AG04450 (cell line): ENCODE results near the gene SIGLEC9. TPM values are rescaled to one million over a fixed set of nuclear protein-coding genes. Genes with fewer than 3 reads are reported as not detected.

Experiments
- CTCF ChIA-PET: fragments of 300-600, 350-600 bp; formaldehyde crosslinking; extraction: SDS; loops from one replicate; lab custom pipeline; 2022; ENCODE audit warnings: antibody characterized with exemption, inconsistent platforms; lab: Charles Lee
- POLR2A ChIA-PET: fragments of 350-600 bp; formaldehyde crosslinking; extraction: SDS; loops from one replicate; lab custom pipeline; 2021; ENCODE audit warnings: antibody characterized with exemption, inconsistent platforms; lab: Yijun Ruan, JAX
- DNase-seq: peaks from one replicate; pipeline ENCODE4 v3.0.0-alpha.2; 2011; ENCODE audit warnings: low read depth, low spot score
- H3K27ac ChIP-seq: one replicate; pipeline ENCODE4 v1.5.1; 2012; ENCODE audit warnings: low read depth, low read length, control low read depth
- H3K27me3 ChIP-seq: one replicate; pipeline ENCODE4 v1.6.0; 2012; ENCODE audit warnings: low read length; ENCODE audit not compliant: control insufficient read depth, insufficient read depth
- H3K4me3 ChIP-seq: 2 replicates; pipeline ENCODE4 v1.5.1; 2011; ENCODE audit warnings: mild to moderate bottlenecking, low read depth, low read length, control low read depth
- H3K9me3 ChIP-seq: 2 replicates; pipeline ENCODE4 v1.5.1; 2012; ENCODE audit warnings: low read length; ENCODE audit not compliant: control insufficient read depth, insufficient read depth
- CTCF ChIP-seq: IDR thresholded peaks from 2 replicates; pipeline ENCODE4 v1.5.1; 2011; ENCODE audit warnings: low read depth, low read length, control low read depth, inconsistent platforms
- polyA plus RNA-seq: library from polyadenylated mRNA; depleted of rRNA; stranded (reverse); fragments of >200 nt; gene quantifications from 2 replicates; pipeline ENCODE4 v1.2.3, GENCODE V29; 2011

The SIGLEC9 gene
- polyA plus RNA-seq, 1 experiment: not detected

DNA sequence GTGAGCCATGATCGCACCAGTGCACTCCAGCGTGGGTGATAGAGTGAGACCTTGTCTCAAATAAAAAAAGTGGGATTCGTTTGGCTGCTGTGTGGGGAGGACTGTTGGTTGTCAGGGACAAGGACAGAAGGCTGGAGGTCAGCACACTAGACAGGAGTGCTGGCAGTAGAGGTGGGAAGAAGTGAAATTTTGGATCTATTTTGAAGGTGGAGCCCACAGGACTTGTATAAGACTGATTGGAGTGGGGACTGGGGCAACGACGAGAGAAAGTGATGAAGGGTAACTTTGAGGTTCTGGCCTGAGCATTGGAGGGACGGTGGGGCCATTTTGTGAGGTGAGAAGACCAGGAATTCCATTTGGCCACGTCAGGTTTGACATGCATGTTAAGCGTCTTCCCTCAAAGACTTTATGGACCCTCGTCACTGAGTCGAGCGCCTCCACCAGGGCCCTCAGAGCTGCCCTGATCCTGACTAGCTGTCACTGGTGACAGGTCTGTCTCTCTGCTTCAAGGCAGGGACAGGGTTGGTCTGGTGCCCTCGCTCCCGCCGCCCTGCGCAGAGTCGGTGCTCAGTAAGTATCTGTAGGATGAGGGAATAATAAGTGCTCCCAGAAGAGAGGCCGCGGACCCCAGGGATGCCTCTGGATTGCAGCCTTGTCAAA lies 17.2 kb upstream of the SIGLEC9 start:
- Histone ChIP-seq H3K27ac (peak overlapping the region; percentile 70), H3K27me3 (peaks cover 4% of the 10 kb centered on the region)
- POLR2A ChIA-PET: no interaction called here

DNA sequence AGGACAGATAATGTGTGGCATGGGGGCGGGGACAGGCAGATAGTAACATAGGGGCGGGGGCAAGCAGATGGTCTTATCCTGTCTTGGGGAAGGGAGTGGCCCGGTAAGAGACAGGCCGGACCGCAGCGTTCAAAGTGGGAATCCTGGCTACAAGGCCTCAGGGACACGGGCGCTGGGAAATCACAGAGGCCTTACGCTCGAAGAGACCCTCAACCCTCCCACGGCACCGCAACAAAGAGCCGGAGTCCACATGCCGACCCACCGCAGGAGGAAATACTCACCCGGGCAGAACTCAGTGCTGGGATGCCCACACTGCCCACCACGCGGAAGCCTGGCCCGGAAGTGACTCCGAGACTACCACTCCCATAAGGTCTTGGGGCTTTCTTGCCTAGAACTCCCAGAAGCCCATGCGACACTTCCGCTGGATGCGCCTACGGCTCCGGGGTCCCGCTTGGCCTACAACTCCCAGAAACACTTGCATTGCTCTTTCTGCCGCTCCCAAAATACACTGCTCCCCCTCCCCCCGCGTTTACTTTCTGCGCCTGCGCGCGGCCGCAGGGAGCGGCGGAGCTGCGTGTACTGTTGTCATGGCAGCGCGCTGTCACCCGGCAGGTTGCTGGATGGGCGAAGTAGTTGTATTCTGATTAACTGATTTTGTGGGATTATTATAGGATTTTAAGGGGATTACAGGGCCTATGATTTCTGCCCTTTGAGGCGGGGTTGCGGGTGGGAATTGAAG lies 16.5 kb upstream of the SIGLEC9 start, which contains the start of gene CTU1:
TSS of gene CTU1 (minus strand) at position 344 of the 739 bp plus-strand sequence. CDS start 3,840 bp downstream, outside the sequence.
- TF ChIP-seq CTCF: no peak; the same call in 1 of the 2 replicates
- H3K9me3 ChIP-seq: no peaks in the 10 kb centered on the region
- peak within 1 kb of the TSS; percentile 70 for H3K27ac ChIP-seq
- H3K4me3 ChIP-seq: peak within 1 kb of the TSS; percentile 95
- peaks cover 5% of the 10 kb centered on the region for H3K27me3 ChIP-seq
- ChIA-PET CTCF (interaction anchor here (0.6 kb wide), 1 partner anchor 13 kb away, joined by 3 read pairs; no protein-coding TSS in a partner anchor), POLR2A (no interaction called here)
- DNase-seq: peak; percentile 98

More for the DNA sequence above, 17.2 kb upstream of the SIGLEC9 start:
- CTCF ChIA-PET: interaction anchor here (1.0 kb wide), 2 partner anchors 13 to 86 kb away, joined by 3 read pairs; no protein-coding TSS in a partner anchor
- no peak for TF ChIP-seq CTCF
- peak overlapping the region; percentile 95 for H3K4me3 ChIP-seq
- H3K9me3 ChIP-seq: no peaks in the 10 kb centered on the region
- DNase-seq: no peak

- Histone ChIP-seq H3K27me3 (peaks cover 9% of the 10 kb centered on the region), H3K4me3 (peak overlapping the region; percentile 76), H3K27ac (no peak overlapping the region), H3K9me3 (no peaks in the 10 kb centered on the region)
- ChIA-PET CTCF (interaction anchor here (0.6 kb wide), 1 partner anchor 14 kb away, joined by 3 read pairs; no protein-coding TSS in a partner anchor), POLR2A (no interaction called here)
- 0 out of 2 replicates have a peak, but pooled peaks have one; percentile 15 for TF ChIP-seq CTCF
- DNase-seq: no peak
Measured at GRCh38 chr19:51108805-51109146, 15.9 kb upstream of the SIGLEC9 start.

DNA sequence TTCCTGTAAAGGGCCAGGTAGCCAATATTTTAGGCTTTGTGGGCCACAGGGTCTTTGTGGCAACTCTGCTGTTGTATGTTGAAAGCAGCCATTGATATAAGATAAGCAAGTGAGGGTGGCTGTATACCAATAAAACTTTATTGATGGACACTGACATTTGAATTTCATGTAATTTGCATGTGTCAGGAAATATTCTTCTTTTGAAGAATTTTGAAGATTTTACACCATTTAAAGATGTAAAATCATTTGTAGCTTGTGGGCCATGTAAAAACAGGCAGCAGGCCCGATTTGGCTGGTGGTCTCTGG lies 14.1 kb upstream of the SIGLEC9 start:
- ChIA-PET POLR2A (no interaction called here), CTCF (no interaction called here)
- no peak for TF ChIP-seq CTCF

GRCh38 chr19:51111606-51112005 lies 13.1 kb upstream of the SIGLEC9 start:
- ChIA-PET POLR2A (no interaction called here), CTCF (no interaction called here)
- TF ChIP-seq CTCF: peak; percentile 32
- no peak overlapping the region for H3K27ac ChIP-seq
- no peak for DNase-seq
- no peaks in the 10 kb centered on the region for H3K9me3 ChIP-seq
- peaks cover 20% of the 10 kb centered on the region for H3K27me3 ChIP-seq
- H3K4me3 ChIP-seq: no peak overlapping the region

More for the DNA sequence above, 14.1 kb upstream of the SIGLEC9 start:
- DNase-seq: no peak
- H3K27me3 ChIP-seq: peaks cover 20% of the 10 kb centered on the region
- H3K9me3 ChIP-seq: no peaks in the 10 kb centered on the region
- no peak overlapping the region for H3K4me3 ChIP-seq
- no peak overlapping the region for H3K27ac ChIP-seq
